NCI-H2196 treated with DMSO at 0.1 percent for 48 hours (cell line): ENCODE measurements around the gene PPFIA1.
"Not testable (repeated sequence)": the region's sequence is repeated elsewhere in the genome, so short reads cannot be mapped to it uniquely, and the experiment has no call there.

ENCODE experiments used
- DNase-seq: peaks from one replicate; lab custom pipeline; 2025; ENCODE audit not compliant: unreplicated experiment; lab: John Stamatoyannopoulos, UW

Gene PPFIA1

GRCh38 chr11:70323806-70324205, 53.3 kb downstream of the PPFIA1 start:
- DNase-seq, result no peak

- DNase-seq, result no peak
Observed at GRCh38 chr11:70324376-70325115, 54.1 kb downstream of the PPFIA1 start.

- no peak for DNase-seq
Observed at GRCh38 chr11:70325824-70326223, 55.3 kb downstream of the PPFIA1 start.

DNA sequence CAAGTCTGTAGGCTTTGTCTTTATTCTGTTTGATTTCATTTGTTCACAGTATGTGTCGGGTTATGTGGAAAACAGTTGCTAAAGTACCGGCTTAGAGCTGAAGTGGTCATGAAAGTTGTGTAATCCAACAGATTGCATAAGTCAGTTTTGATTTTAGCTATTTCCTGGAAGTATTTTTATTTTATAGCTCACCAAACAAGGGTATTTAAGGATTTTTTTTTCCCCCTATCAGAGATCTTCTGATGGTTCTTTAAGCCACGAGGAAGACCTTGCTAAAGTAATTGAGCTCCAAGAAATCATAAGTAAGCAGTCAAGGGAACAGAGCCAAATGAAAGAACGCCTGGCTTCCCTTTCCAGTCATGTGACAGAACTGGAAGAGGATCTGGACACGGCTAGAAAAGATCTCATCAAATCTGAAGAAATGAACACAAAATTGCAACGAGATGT, 55.9 kb downstream of the PPFIA1 start:
- DNase-seq, result no peak

GRCh38 chr11:70326833-70327232, 56.3 kb downstream of the PPFIA1 start:
- no peak for DNase-seq

- DNase-seq, result no peak
Observed at GRCh38 chr11:70327717-70328116, 57.2 kb downstream of the PPFIA1 start.

GRCh38 chr11:70328556-70328955, 58.1 kb downstream of the PPFIA1 start:
- DNase-seq, result no peak

DNA sequence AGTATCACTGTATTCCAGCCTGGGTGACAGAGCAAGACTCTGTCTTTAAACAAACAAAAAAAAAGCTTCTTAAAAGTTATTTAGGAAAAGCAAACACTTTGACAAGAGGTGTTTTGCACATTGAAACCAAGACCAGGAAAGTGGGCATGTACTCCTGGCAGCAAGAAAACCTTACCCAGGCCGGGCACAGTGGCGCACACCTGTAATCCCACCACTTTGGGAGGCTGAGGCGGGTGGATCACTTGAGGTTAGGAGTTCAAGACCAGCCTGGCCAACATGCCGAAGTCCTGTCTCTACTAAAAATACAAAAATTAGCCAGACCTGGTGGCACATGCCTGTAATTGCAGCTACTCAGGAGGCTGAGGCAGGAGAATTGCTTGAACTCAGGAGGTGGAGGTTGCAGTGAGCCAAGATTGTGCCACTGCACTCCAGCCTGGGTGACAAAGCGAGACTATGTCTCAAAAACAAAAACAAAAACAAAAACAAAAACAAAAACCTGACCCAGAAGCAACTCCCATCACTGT, 60.9 kb downstream of the PPFIA1 start:
- not testable (repeated sequence) for DNase-seq

DNA sequence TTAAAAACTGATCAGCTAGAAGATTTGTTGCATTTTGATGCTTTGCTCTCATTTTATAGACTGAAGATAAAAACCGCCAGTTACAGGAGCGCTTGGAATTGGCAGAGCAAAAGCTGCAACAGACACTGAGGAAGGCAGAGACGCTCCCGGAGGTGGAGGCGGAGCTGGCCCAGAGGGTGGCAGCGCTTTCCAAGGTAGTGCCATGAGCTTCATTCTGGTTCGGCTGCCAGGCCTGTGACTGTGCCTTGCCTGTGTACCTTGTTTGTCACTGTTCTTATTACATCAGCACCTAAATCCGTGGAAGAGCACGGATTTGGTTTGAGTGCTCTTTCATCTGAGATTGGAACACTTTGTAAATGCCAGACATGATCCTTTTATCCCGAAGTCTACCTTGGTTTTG, 61.4 kb downstream of the PPFIA1 start:
- no peak for DNase-seq

DNA sequence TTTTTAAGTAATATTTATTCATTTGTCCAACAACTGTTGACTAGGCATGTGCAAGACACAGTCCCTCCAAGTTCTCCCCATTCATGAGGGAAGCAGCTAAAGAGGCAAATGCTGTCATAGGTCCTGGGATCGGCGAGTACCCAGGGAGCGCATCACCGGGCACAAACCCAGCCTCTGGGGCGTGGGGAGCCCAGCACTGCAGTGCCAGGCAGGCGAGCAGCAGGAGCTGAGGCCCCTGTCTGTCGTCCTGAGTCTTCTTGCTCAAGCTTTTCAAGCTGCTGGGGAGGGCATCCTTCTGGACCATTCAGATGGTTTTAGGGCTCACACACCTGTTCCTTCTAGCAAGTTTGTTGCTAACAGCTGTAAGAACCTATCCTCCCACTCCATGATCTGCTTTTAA, 62.1 kb downstream of the PPFIA1 start:
- DNase-seq, result no peak

DNA sequence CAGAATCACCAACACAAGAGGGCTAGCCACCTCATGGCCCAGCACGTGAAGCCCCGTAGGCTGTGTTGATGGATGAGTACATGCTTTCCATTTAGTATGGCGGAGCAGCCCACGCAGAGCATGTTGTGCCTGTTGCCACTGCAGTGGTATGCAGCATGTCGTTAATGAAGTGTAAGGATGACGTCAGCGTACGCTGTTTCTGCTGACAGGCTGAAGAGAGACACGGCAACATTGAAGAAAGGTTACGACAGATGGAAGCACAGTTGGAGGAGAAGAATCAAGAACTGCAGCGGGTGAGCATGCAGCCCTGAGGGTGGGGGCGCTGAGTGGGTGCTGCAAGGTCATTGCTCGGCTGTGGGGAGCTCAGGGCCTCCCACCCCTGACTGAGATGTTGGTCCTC, 62.8 kb downstream of the PPFIA1 start:
- DNase-seq, result no peak

DNA sequence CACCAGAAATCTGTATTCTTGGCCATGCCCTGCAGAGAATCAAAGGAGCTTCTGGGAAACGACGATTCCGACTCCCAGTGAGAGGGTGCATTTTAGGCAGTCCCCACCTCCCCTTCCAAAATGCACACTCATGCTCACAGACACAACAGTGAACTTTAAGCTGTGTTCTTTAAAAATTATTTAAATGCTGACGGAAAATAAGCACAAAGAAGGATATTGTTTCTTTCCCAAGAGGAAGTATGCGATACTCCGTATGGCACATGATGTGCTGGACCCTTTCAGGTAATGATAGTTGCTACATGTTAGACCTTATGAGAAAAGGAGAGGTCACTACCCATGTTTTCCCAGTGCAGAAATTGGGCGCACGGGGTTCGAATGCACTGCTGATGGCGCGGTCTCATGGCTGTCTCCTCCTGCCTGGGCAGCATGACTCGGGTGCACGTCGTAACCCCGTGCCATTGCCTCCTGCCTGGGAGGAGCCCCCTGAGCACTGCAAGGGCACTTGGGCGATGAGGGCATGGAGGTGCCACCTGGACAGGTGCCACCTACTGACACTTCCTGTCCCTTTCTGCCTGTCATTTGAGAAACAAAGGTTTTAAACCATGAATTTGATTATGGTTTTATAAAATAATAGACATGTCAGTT, 64.0 kb downstream of the PPFIA1 start:
- no peak for DNase-seq

GRCh38 chr11:70335511-70335910, 65.0 kb downstream of the PPFIA1 start:
- DNase-seq, result no peak

DNA sequence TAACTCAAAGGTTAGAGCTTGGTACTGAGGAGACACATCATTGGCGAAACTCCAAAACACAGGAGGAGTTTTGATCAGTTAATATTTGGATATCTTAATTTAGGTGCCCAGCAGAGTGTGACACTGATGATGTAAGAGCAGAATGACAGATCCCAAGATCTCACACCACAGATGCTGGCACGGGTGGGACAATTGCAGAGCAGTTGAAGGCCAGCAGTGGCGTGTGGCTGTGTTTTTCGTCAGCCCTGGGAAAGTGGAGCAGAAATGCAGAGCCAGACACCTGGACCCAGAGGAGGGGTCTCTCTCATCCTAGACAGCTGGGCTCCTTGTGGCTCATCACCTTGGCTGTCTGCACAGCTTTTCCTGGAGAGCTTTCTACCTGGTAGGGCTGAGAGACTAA, 68.1 kb downstream of the PPFIA1 start:
- DNase-seq, result no peak

- no peak for DNase-seq
Observed at GRCh38 chr11:70339066-70339465, 68.6 kb downstream of the PPFIA1 start.

GRCh38 chr11:70341881-70342429, 71.5 kb downstream of the PPFIA1 start:
- DNase-seq, result no peak

DNA sequence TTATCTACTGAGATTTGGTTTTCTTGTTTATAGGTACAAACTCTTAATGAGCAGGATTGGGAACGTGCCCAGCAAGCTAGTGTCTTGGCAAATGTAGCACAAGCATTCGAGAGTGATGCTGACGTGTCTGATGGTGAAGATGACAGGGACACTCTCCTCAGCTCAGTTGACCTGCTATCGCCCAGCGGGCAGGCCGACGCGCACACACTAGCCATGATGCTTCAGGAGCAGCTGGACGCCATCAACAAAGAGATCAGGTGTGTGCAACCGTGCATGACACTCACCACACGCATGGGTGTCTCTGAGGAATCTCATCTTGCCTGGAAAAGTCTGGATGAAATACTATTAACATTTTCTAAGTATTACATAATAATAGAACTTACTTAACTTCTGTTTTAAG, 73.1 kb downstream of the PPFIA1 start:
- DNase-seq, result no peak

- DNase-seq, result no peak
Observed at GRCh38 chr11:70348191-70348590, 77.7 kb downstream of the PPFIA1 start.

- DNase-seq, result no peak
Observed at GRCh38 chr11:70348608-70349007, 78.1 kb downstream of the PPFIA1 start.

- DNase-seq, result no peak
Observed at GRCh38 chr11:70351646-70352045, 81.2 kb downstream of the PPFIA1 start.

GRCh38 chr11:70352100-70352499, 81.6 kb downstream of the PPFIA1 start:
- no peak for DNase-seq

DNA sequence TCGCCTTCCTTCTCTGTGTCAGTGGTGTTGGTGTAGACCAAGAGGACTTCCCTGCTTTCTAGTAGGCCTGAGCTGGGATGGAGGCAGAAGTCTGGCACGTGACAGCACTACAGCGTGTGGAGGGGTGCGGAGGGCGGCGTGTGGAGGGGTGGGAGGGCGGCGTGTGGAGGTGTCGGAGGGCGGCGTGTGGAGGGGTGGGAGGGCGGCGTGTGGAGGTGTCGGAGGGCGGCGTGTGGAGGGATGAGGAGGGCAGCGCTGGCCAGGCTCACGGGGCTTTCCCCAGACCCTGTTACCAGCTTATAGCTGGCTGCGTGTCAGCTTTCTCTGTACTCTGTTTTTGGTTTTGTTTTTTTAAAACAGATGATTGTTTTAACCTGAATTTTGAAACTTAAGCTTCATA, 82.1 kb downstream of the PPFIA1 start:
- no peak for DNase-seq
